ENCODE data around the gene NDST3. TPM values are rescaled to one million over a fixed set of nuclear protein-coding genes. Genes with fewer than 3 reads are reported as not detected.
"Not testable (repeated sequence)": the region's sequence is repeated elsewhere in the genome, so short reads cannot be mapped to it uniquely, and the experiment has no call there.

NDST3 gene
- total RNA-seq, 1 experiment from 2014 or later = 0.04 TPM

GRCh38 chr4:118289794-118290193, 255.5 kb downstream of the NDST3 start:
- H4K20me1 ChIP-seq (ENCODE audit: low read length) = no peaks in the 10 kb centered on the region
- no peaks in the 10 kb centered on the region for H3K27me3 ChIP-seq (ENCODE audit: low read length)
- no peak overlapping the region for H3K4me3 ChIP-seq (ENCODE audit: low read length)
- H3K27ac ChIP-seq (ENCODE audit: low read length) = no peak overlapping the region
- ATAC-seq (no peak), DNase-seq (no peak)
- H3K36me3 ChIP-seq (ENCODE audit: low read depth, low read length) = no peaks in the 10 kb centered on the region
- no peaks in the 10 kb centered on the region for H3K9me3 ChIP-seq (ENCODE audit: low read length)
- H3K79me2 ChIP-seq (ENCODE audit: low read length) = no peaks in the 10 kb centered on the region
- POLR2A ChIA-PET (ENCODE audit: unreplicated experiment) = no interaction called here
- intact Hi-C loops (cut with micrococcal nuclease) = loop anchor here (10.0 kb wide), 1 partner anchor 305 kb away; no protein-coding TSS in a partner anchor
- TF ChIP-seq, protein P1, sequence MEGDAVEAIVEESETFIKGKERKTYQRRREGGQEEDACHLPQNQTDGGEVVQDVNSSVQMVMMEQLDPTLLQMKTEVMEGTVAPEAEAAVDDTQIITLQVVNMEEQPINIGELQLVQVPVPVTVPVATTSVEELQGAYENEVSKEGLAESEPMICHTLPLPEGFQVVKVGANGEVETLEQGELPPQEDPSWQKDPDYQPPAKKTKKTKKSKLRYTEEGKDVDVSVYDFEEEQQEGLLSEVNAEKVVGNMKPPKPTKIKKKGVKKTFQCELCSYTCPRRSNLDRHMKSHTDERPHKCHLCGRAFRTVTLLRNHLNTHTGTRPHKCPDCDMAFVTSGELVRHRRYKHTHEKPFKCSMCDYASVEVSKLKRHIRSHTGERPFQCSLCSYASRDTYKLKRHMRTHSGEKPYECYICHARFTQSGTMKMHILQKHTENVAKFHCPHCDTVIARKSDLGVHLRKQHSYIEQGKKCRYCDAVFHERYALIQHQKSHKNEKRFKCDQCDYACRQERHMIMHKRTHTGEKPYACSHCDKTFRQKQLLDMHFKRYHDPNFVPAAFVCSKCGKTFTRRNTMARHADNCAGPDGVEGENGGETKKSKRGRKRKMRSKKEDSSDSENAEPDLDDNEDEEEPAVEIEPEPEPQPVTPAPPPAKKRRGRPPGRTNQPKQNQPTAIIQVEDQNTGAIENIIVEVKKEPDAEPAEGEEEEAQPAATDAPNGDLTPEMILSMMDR (conservative IDR thresholded peaks at IDR 0.05; ENCODE audit: low read depth, low read length) = no peak
- TF ChIP-seq EZH2 (IDR thresholded peaks at IDR 0.05; ENCODE audit: low read length, unreplicated experiment) (no peak), EZH2phosphoT487 (IDR thresholded peaks at IDR 0.05; ENCODE audit: borderline replicate concordance, low read length) (no peak)
- H3K4me2 ChIP-seq (ENCODE audit: low read length) = no peak overlapping the region
- BruUV-seq (replicated peaks) = no TSS peak
- no peaks in the 10 kb centered on the region for H3K9me2 ChIP-seq (replicated peaks; ENCODE audit: low read length)
- H3K4me1 ChIP-seq (ENCODE audit: insufficient read depth, low read length) = no peaks in the 10 kb centered on the region
- CTCF ChIA-PET = no interaction called here
- no peaks in the 10 kb centered on the region for H3F3A ChIP-seq (ENCODE audit: low read length, unreplicated experiment)
- H3K9ac ChIP-seq (ENCODE audit: low read length) = no peak overlapping the region
- H2AFZ ChIP-seq (ENCODE audit: low read length) = no peak overlapping the region

DNA sequence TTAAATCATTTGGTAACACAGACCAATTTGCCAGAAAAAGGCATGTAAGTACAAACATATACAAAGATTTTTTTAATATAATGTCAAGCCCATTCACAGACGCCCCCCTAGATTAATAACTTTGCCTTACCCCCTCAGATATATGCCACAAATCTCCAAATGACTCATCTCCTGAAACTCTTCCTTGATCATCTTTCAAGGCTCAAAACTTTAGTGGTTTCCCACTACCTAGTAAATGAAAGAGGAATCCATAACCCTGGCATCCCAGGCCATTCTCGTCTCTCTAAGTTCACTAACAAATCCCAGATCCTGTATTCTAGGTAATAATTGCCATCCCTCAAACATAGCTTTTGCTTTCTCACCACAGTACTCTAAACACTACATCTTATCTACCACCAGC, 256.7 kb downstream of the NDST3 start:
- no peaks in the 10 kb centered on the region for H3K9me3 ChIP-seq (ENCODE audit: low read length)
- H4K20me1 ChIP-seq (ENCODE audit: low read length) = no peaks in the 10 kb centered on the region
- no peak for DNase-seq
- ChIA-PET POLR2A (ENCODE audit: unreplicated experiment) (no interaction called here), CTCF (no interaction called here)
- no peaks in the 10 kb centered on the region for H3K9me2 ChIP-seq (replicated peaks; ENCODE audit: low read length)
- H3K4me2 ChIP-seq (ENCODE audit: low read length) = no peak overlapping the region
- no peak overlapping the region for H3K27ac ChIP-seq (ENCODE audit: low read length)
- intact Hi-C loops (cut with micrococcal nuclease) = no loop called here
- no peak overlapping the region for H3K4me3 ChIP-seq (ENCODE audit: low read length)
- H3K9ac ChIP-seq (ENCODE audit: low read length) = no peak overlapping the region
- H3F3A ChIP-seq (ENCODE audit: low read length, unreplicated experiment) = no peaks in the 10 kb centered on the region
- TF ChIP-seq EZH2phosphoT487 (IDR thresholded peaks at IDR 0.05; ENCODE audit: borderline replicate concordance, low read length) (no peak), EZH2 (IDR thresholded peaks at IDR 0.05; ENCODE audit: low read length, unreplicated experiment) (no peak)
- TF ChIP-seq, protein P1 (conservative IDR thresholded peaks at IDR 0.05; ENCODE audit: low read depth, low read length) = no peak
- ATAC-seq = no peak
- BruUV-seq (replicated peaks) = no TSS peak
- no peaks in the 10 kb centered on the region for H3K27me3 ChIP-seq (ENCODE audit: low read length)
- H3K79me2 ChIP-seq (ENCODE audit: low read length) = no peaks in the 10 kb centered on the region
- no peaks in the 10 kb centered on the region for H3K4me1 ChIP-seq (ENCODE audit: insufficient read depth, low read length)
- H3K36me3 ChIP-seq (ENCODE audit: low read depth, low read length) = no peaks in the 10 kb centered on the region
- H2AFZ ChIP-seq (ENCODE audit: low read length) = no peak overlapping the region

- no peaks in the 10 kb centered on the region for H3K4me1 ChIP-seq (ENCODE audit: insufficient read depth, low read length)
- intact Hi-C loops (cut with micrococcal nuclease) = no loop called here
- TF ChIP-seq, protein P1 (conservative IDR thresholded peaks at IDR 0.05; ENCODE audit: low read depth, low read length) = no peak
- TF ChIP-seq EZH2 (IDR thresholded peaks at IDR 0.05; ENCODE audit: low read length, unreplicated experiment) = no peak
- TF ChIP-seq EZH2phosphoT487 (IDR thresholded peaks at IDR 0.05; ENCODE audit: borderline replicate concordance, low read length) = no peak
- no peaks in the 10 kb centered on the region for H3F3A ChIP-seq (ENCODE audit: low read length, unreplicated experiment)
- ChIA-PET CTCF (no interaction called here), POLR2A (ENCODE audit: unreplicated experiment) (no interaction called here)
- no peaks in the 10 kb centered on the region for H3K79me2 ChIP-seq (ENCODE audit: low read length)
- no TSS peak for BruUV-seq (replicated peaks)
- no peak for DNase-seq
- H3K9ac ChIP-seq (ENCODE audit: low read length) = no peak overlapping the region
- no peaks in the 10 kb centered on the region for H3K27me3 ChIP-seq (ENCODE audit: low read length)
- H3K4me3 ChIP-seq (ENCODE audit: low read length) = no peak overlapping the region
- H3K9me3 ChIP-seq (ENCODE audit: low read length) = no peaks in the 10 kb centered on the region
- ATAC-seq = no peak
- no peaks in the 10 kb centered on the region for H3K9me2 ChIP-seq (replicated peaks; ENCODE audit: low read length)
- H3K4me2 ChIP-seq (ENCODE audit: low read length) = no peak overlapping the region
- H2AFZ ChIP-seq (ENCODE audit: low read length) = no peak overlapping the region
- no peaks in the 10 kb centered on the region for H3K36me3 ChIP-seq (ENCODE audit: low read depth, low read length)
- no peaks in the 10 kb centered on the region for H4K20me1 ChIP-seq (ENCODE audit: low read length)
- H3K27ac ChIP-seq (ENCODE audit: low read length) = no peak overlapping the region
Measured at GRCh38 chr4:118296729-118297128, 262.4 kb downstream of the NDST3 start.

DNA sequence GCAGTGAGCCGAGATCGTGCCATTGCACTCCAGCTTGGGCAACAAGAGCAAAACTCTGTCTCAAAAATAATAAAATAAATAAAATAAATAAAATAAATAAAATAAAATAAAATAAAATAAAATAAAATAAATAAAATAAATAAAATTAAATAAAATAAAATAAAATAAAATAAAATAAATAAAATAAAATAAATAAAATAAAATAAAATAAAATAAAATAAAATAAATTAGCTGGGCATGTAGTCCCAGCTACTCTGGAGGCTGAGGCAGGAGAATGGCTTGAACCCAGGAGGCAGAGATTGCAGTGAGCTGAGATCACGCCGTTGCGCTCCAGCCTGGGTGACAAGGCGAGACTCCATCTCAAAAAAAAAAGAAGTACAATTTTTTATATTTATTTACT, 265.3 kb downstream of the NDST3 start:
- ATAC-seq; POLR2A ChIA-PET (ENCODE audit: unreplicated experiment); H3K4me1 ChIP-seq (ENCODE audit: insufficient read depth, low read length); H3F3A ChIP-seq (ENCODE audit: low read length, unreplicated experiment); BruUV-seq (replicated peaks); H3K27ac ChIP-seq (ENCODE audit: low read length); H3K27me3 ChIP-seq (ENCODE audit: low read length); H3K4me2 ChIP-seq (ENCODE audit: low read length); intact Hi-C loops (cut with micrococcal nuclease); DNase-seq; H3K79me2 ChIP-seq (ENCODE audit: low read length); H3K9me3 ChIP-seq (ENCODE audit: low read length); H3K9me2 ChIP-seq (replicated peaks; ENCODE audit: low read length); H2AFZ ChIP-seq (ENCODE audit: low read length); H4K20me1 ChIP-seq (ENCODE audit: low read length); H3K4me3 ChIP-seq (ENCODE audit: low read length); H3K9ac ChIP-seq (ENCODE audit: low read length); H3K36me3 ChIP-seq (ENCODE audit: low read depth, low read length): not testable (repeated sequence)
- CTCF ChIA-PET = interaction anchor here (0.7 kb wide), 1 partner anchor 53 kb away, joined by 7 read pairs; the partner anchor contains the start of gene PRSS12
